CD4-positive, alpha-beta T cell treated with Interleukin-17A for 4 hours (primary cell): ENCODE data around the gene GPR27.

Source experiments
- DNase-seq: peaks from one replicate; pipeline ENCODE4 v3.0.0-alpha.2; 2020; ENCODE audit warnings: mixed read lengths

Gene GPR27

GRCh38 chr3:71786551-71786950, 32.9 kb downstream of the GPR27 start:
- DNase-seq: no peak

DNA sequence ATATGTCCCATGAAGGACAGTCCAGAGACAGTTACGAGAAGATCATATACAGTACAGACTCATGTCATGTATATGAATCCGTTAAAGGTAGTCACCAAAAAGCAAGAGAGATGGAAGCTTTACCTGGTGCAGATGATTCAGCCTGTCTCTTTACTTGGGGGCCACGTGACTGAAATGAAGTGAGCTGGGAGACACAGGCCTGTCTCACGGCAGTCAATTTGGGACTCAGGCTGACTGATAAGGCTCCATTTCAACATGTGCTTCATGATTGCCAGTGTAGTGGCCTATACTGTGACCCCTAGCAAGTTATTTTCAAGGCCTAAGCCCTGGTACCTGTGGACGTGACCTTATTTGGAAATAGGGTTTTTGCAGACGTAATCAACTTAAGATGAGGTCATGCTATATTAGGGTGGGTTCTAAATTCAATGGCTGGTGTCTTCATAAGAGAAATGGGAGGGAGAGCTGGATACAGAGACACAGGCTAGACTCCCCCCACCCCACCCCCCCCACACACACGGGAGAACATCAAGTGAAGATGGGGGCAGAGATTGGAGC, 34.3 kb downstream of the GPR27 start:
- no peak for DNase-seq

GRCh38 chr3:71789922-71790321, 36.3 kb downstream of the GPR27 start:
- no peak for DNase-seq

DNA sequence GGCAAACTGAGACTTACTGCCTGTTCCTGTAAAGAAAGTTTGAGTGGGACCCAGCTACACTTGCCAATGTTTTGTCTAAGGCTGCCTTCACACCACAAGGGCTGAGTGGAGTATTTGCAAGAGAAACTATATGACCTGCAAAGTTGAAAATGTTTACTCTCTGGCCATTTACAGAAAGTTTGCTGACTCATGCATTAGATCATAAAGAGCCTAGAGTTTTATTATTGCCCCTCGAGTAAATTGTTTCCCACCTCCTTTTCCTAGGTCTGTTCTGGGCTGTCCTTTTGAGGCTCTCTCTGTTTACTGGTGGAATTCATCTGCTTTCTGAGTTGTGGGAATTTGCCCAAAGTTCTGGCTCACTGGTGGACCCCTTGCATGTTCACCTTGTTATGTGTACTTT, 38.0 kb downstream of the GPR27 start:
- DNase-seq: no peak

DNA sequence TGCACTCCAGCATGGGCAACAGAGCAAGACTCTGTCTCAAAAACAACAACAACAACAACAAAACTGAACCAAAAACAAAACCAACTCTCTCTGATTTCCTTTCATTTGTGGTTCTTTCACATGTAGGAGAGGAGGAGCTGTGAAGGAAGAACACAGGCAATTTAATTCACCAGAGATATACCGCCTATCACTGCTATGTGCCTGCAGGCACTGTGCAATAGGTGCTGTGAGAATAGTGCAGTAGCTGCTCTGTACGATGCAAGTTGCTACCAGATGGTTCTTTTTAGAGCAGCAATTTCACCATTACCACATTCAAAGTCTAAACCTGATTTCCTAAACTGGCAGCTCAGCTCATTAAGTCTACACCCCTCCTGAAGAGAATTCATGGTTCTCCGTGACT, 42.6 kb downstream of the GPR27 start:
- no peak for DNase-seq

DNA sequence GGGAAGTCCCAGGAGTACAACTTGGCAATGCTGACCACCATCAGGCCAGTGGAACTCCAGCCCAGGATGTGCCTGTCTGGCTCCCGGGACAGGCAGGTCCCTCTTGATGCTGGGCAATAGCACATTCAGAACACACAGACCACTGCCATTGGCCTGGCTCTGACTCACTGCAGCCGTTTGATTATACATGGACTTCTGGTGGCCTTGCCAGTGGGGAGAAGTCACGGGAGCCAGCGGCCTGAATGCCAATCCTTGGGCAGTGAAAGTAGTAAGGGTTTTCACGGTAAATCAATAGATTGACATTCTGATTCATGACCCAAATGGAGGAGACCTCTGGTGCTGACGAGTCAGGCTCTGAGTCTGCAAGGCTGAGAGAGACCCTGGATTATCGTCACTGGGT, 43.8 kb downstream of the GPR27 start:
- no peak for DNase-seq

GRCh38 chr3:71800023-71800422, 46.4 kb downstream of the GPR27 start:
- DNase-seq: no peak

DNA sequence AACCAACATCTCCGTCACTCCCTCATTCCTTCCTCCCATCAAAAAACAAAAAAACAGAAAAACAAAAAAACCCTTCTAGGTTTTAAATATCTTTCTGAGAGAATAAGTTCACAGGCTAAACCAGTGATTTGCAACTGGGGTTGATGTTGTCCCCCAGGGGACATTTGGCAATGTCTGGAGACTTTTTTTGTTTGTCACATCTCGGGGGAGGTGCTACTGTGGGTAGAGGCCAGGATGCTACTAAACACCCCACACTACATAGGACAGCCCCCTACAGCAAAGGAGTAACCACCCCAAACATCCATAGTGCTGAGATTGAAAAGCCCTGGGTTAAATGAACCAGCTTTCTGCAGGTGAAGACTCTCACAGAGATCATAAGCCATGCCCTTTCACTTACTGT, 48.3 kb downstream of the GPR27 start:
- no peak for DNase-seq

DNA sequence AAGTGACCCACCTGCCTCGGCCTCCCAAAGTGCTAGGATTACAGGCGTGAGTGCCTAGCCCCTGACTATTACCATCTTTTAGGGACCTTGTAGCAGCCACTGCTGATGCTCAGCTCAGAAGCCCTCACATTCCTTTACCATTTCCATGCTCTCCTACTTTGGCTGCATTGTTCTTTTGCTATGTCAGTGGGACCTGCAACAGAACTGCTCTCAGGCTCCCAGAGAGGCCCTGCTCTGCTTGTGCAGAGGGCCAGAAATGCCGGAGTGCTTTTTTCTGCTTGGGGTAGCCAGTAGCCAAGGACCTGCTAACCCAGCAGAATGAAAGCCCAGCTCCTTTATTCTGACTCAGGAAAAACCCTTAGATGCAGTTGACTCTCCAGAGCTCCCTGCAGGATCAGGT, 49.6 kb downstream of the GPR27 start:
- no peak for DNase-seq

DNA sequence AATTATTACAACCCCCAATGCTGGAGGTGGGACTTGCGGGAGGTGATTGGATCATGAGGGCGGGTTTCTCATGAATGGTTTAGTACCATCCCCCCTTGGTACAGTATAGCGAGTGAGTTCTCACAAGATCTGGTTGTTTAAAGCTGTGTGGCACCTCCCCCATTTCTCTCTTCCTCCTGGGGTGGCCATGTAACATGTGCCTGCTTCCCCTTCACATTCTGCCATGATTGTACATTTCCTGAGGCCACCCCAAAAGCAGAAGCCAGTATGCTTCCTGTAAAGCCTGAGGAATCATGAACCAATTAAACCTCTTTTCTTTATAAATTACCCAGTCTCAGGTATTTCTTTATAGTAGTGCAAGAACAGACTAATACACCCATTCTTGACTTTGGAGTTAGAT, 51.5 kb downstream of the GPR27 start:
- DNase-seq: no peak

- DNase-seq: no peak
These were observed 52.0 kb downstream of the GPR27 start for GRCh38 chr3:71805691-71806090.
